ENCODE results near the gene HSD17B14. TPM values are rescaled to one million over a fixed set of nuclear protein-coding genes. Genes with fewer than 3 reads are reported as not detected.

The HSD17B14 gene
- total and polyA plus RNA-seq, 2 of the 13 experiments (the other 11 are each of a cell fraction or from before 2014, with no cell fraction given): 0.58 to 1.2 TPM

GRCh38 chr19:48814895-48815294 lies 21.4 kb downstream of the HSD17B14 start:
- no peaks in the 10 kb centered on the region for H3K79me2 ChIP-seq (ENCODE audit: insufficient read depth, low read length)
- no peak overlapping the region for H2AFZ ChIP-seq (ENCODE audit: low read length)
- H3K9ac ChIP-seq (ENCODE audit: insufficient read depth, low read depth, low read length): no peak overlapping the region
- ATAC-seq (0 out of 3 replicates have a peak, but pooled peaks have one; percentile 6), DNase-seq (ENCODE audit: low spot score) (no peak), FAIRE-seq (no peak)
- no peaks in the 10 kb centered on the region for H3K27me3 ChIP-seq (ENCODE audit: control insufficient read depth in 1 of 2, insufficient read depth in 2 of 2, low read length in 2 of 2)
- POLR2A ChIA-PET: interaction anchor here (0.6 to 0.7 kb wide), 2 partner anchors 29 to 117 kb away, joined by 3 read pairs; no protein-coding TSS in a partner anchor
- H3K36me3 ChIP-seq (replicated peaks in 1 of 2; ENCODE audit: control insufficient read depth in 1 of 2, insufficient read depth in 2 of 2, low read length in 2 of 2): no peaks in the 10 kb centered on the region
- H3K4me2 ChIP-seq (ENCODE audit: low read depth, low read length): no peak overlapping the region
- H3K27ac ChIP-seq (ENCODE audit: extremely low read length, insufficient read depth, low read length): no peak overlapping the region
- no TSS peak for BruUV-seq (replicated peaks)
- H4K20me1 ChIP-seq (ENCODE audit: insufficient read depth, low read length): peaks cover 3% of the 10 kb centered on the region; the same call in 1 of the 2 replicates
- no peak overlapping the region for H3K4me3 ChIP-seq (replicated peaks in 1 of 3; ENCODE audit: insufficient read depth in 1 of 3, low read depth in 2 of 3, low read length in 3 of 3)
- CTCF ChIA-PET (ENCODE audit: low intra/inter-chr PET ratio, low total read pairs): no interaction called here
- H3K9me3 ChIP-seq (ENCODE audit: low read length): no peaks in the 10 kb centered on the region
- 78% methylated on average over 5 of the region's 6 CpGs for WGBS (ENCODE audit: low lambda C conversion rate)
- peaks cover 69% of the 10 kb centered on the region for H3K4me1 ChIP-seq (ENCODE audit: insufficient read depth, low read length)
- intact Hi-C loops (cut with micrococcal nuclease; ENCODE audit: unreplicated experiment): no loop called here
- TF ChIP-seq IKZF1 (IDR thresholded peaks at IDR 0.05): no peak
- in situ Hi-C loops (cut with HindIII; ENCODE audit: extremely low pct_ligation_motif_present, low pct_unique_long_range_greater_than_20kb): no loop called here

GRCh38 chr19:48813123-48813913 lies 23.0 kb downstream of the HSD17B14 start:
- Histone ChIP-seq H3K27me3 (ENCODE audit: control insufficient read depth in 1 of 2, insufficient read depth in 2 of 2, low read length in 2 of 2) (no peaks in the 10 kb centered on the region), H3K4me2 (ENCODE audit: low read depth, low read length) (no peak overlapping the region), H3K4me3 (replicated peaks in 1 of 3; ENCODE audit: insufficient read depth in 1 of 3, low read depth in 2 of 3, low read length in 3 of 3) (no peak overlapping the region), H3K9me3 (ENCODE audit: low read length) (no peaks in the 10 kb centered on the region), H4K20me1 (ENCODE audit: insufficient read depth, low read length) (peaks cover 3% of the 10 kb centered on the region; the same call in 1 of the 2 replicates), H3K36me3 (replicated peaks in 1 of 2; ENCODE audit: control insufficient read depth in 1 of 2, insufficient read depth in 2 of 2, low read length in 2 of 2) (no peaks in the 10 kb centered on the region), H3K27ac (ENCODE audit: extremely low read length, insufficient read depth, low read length) (peak overlapping the region; percentile 61), H3K79me2 (ENCODE audit: insufficient read depth, low read length) (peaks cover 2% of the 10 kb centered on the region), H3K4me1 (ENCODE audit: insufficient read depth, low read length) (peaks cover 65% of the 10 kb centered on the region), H3K9ac (ENCODE audit: insufficient read depth, low read depth, low read length) (no peak overlapping the region), H2AFZ (ENCODE audit: low read length) (no peak overlapping the region)
- 89% methylated on average over 15 of the region's 21 CpGs for WGBS (ENCODE audit: low lambda C conversion rate)
- FAIRE-seq (no peak), DNase-seq (ENCODE audit: low spot score) (peak; percentile 43), ATAC-seq (peak; percentile 39)
- in situ Hi-C loops (cut with HindIII; ENCODE audit: extremely low pct_ligation_motif_present, low pct_unique_long_range_greater_than_20kb): no loop called here
- no TSS peak for BruUV-seq (replicated peaks)
- ChIA-PET CTCF (ENCODE audit: low intra/inter-chr PET ratio, low total read pairs) (no interaction called here), POLR2A (no interaction called here)
- intact Hi-C loops (cut with micrococcal nuclease; ENCODE audit: unreplicated experiment): no loop called here
- TF ChIP-seq SMC3 (IDR thresholded peaks at IDR 0.05; ENCODE audit: low read length) (peak; percentile 29), RBFOX2 (IDR thresholded peaks at IDR 0.05; ENCODE audit: low read depth, low read length) (0 out of 2 replicates have a peak, but pooled peaks have one; percentile 32), CREBL2 (CRISPR knock-in tag; IDR thresholded peaks at IDR 0.05; ENCODE audit: borderline replicate concordance) (no peak), CTCF (CRISPR knock-in tag; IDR thresholded peaks at IDR 0.05) (peak; percentile 65), NONO (IDR thresholded peaks at IDR 0.05) (no peak), NONO (CRISPR knock-in tag; conservative IDR thresholded peaks at IDR 0.05) (0 out of 2 replicates have a peak, but pooled peaks have one; percentile 12), IRX3 (CRISPR knock-in tag; IDR thresholded peaks at IDR 0.05; ENCODE audit: borderline replicate concordance, low read depth) (0 out of 2 replicates have a peak, but pooled peaks have one; percentile 44), KDM2A (CRISPR knock-in tag; IDR thresholded peaks at IDR 0.05; ENCODE audit: borderline replicate concordance, low read depth) (peak; percentile 26; the same call in 1 of the 2 replicates), HNF4A (CRISPR knock-in tag; IDR thresholded peaks at IDR 0.05) (peak; percentile 63), STAG1 (CRISPR knock-in tag; IDR thresholded peaks at IDR 0.05) (peak; percentile 28; the same call in 1 of the 2 replicates), HOXA7 (CRISPR knock-in tag; IDR thresholded peaks at IDR 0.05) (no peak), TBP (CRISPR knock-in tag; IDR thresholded peaks at IDR 0.05) (no peak), ZNF326 (CRISPR knock-in tag; IDR thresholded peaks at IDR 0.05; ENCODE audit: borderline replicate concordance) (peak; percentile 33; the same call in 1 of the 2 replicates), ZNF75D (CRISPR knock-in tag; IDR thresholded peaks at IDR 0.05; ENCODE audit: borderline replicate concordance) (no peak), TEF (CRISPR knock-in tag; IDR thresholded peaks at IDR 0.05) (no peak)

Data from HepG2 (cell line).